Smooth muscle cell of the brain vasculature (primary cell): ENCODE measurements around the gene MPRIP.
"Not testable (repeated sequence)": the region's sequence is repeated elsewhere in the genome, so short reads cannot be mapped to it uniquely, and the experiment has no call there.

ENCODE experiments used
- DNase-seq: peaks from one replicate; pipeline ENCODE4 v3.0.0-alpha.2; 2012; ENCODE audit warnings: low read depth, low spot score

The MPRIP gene

DNA sequence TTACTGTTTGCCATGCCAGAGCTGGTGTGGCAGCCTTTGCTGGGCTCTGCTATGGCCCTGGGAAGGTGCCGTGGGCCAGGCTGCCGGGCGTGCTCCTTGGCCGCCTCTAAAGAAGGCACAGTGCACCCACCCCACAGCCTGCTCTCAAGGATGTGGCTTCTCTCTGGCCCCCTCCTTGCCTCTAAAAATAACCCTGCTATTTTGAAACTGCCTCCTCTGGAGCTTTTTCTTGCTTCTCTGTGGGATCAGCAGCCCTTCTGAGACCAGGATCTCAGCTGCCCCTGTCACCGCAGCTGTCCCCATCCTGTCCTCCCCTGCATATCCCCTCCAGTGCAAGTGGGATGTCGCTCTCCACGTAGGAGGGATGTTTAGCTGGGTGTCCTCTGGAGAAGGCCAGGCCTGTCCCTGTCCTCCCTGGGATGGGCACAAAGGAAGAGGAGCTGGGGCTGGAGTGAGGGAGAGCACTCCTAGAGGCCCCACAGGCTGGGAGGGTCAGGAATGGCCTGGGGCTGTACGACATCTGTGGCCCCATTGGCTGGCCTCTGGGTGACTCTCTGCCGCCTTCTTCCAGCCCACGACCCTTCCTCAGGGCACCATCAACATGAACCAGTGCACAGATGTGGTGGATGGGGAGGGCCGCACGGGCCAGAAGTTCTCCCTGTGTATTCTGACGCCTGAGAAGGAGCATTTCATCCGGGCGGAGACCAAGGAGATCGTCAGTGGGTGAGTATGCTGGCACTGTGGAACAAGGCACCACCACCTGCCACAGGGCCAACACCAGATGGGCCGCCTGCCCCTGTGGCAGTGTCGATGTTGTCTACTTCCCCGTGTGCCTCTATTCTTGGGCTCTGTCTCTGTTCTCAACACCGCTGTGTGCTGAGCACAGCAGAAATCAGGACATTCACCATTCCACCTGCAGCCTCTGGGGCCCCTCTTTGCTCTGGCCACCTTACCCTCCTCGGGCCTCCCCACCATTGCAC is 84.2 kb downstream of the MPRIP start:
- no peak for DNase-seq

GRCh38 chr17:17127156-17127555 is 84.9 kb downstream of the MPRIP start:
- no peak for DNase-seq

- no peak for DNase-seq
Measured at GRCh38 chr17:17127730-17128291, 85.6 kb downstream of the MPRIP start.

DNA sequence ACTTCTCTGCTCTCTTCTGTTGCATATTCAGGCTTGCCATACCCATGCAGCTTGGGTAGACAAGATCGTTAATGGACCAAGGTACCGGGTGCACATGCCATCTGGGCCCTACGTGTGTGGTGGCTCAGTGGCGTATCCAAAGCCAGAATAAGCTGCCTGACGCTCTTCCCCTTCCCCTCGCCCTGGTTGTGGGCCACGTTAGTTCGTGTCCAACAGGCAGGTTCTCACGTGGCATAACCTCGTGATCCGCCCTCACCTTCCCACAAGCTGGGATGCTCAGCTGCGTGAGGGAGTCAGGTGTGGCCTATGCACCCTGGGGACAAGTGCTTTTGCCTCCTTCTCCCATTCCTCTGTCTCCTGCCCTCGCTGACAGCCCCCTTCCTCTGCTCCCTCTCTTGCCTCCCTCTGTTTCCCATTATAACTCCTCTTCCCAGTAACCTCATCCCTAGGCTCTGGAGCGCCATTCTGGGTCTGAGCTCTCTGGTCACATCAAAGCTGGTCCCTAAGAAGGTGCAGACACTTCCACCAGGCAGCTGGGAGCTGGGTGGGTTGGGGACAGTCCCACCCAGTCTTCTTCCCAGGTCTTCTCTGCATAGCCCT is 86.3 kb downstream of the MPRIP start:
- DNase-seq: no peak

GRCh38 chr17:17129466-17129865 is 87.2 kb downstream of the MPRIP start:
- DNase-seq: no peak

- no peak for DNase-seq
Measured at GRCh38 chr17:17130077-17130844, 88.0 kb downstream of the MPRIP start.

GRCh38 chr17:17131839-17132238 is 89.6 kb downstream of the MPRIP start:
- DNase-seq: no peak

GRCh38 chr17:17132746-17133145 is 90.5 kb downstream of the MPRIP start:
- DNase-seq: peak; percentile 57

- DNase-seq: no peak
Measured at GRCh38 chr17:17134051-17134956, 92.0 kb downstream of the MPRIP start.

GRCh38 chr17:17134957-17135333 is 92.7 kb downstream of the MPRIP start:
- no peak for DNase-seq

- not testable (repeated sequence) for DNase-seq
Measured at GRCh38 chr17:17136221-17136620, 94.0 kb downstream of the MPRIP start.

DNA sequence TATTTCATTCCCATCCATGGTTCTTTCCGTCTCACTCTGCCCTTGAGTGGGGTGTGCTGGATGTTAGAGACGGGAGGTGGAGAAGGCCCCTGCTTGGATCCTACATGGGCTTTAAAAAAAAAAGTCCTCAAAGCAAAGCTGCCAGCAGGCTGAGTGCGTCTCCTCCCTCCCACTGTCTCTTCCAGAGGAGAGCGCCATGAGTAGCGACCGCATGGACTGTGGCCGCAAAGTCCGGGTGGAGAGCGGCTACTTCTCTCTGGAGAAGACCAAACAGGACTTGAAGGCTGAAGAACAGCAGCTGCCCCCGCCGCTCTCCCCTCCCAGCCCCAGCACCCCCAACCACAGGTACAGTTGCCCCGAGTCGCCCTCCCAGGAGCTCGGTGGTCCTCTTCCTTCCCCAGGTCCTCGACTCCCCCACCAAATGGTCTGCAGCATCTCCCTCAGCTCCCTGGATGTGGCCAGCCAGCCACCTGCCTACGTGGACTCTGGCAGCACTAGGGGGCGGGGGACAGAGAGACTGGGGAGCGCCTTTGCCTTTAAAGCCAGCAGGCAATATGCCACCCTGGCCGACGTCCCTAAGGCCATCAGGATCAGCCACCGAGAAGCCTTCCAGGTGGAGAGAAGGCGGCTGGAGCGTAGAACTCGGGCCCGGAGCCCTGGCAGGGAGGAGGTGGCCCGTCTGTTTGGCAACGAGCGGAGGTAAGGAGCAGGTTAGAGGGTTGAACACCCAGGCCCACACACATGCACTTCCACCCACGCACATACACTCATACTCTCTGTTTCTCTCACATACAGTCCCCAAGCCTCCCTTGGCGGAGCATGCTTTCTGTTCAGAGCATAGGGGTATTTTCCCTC is 95.7 kb downstream of the MPRIP start:
- DNase-seq: no peak

DNA sequence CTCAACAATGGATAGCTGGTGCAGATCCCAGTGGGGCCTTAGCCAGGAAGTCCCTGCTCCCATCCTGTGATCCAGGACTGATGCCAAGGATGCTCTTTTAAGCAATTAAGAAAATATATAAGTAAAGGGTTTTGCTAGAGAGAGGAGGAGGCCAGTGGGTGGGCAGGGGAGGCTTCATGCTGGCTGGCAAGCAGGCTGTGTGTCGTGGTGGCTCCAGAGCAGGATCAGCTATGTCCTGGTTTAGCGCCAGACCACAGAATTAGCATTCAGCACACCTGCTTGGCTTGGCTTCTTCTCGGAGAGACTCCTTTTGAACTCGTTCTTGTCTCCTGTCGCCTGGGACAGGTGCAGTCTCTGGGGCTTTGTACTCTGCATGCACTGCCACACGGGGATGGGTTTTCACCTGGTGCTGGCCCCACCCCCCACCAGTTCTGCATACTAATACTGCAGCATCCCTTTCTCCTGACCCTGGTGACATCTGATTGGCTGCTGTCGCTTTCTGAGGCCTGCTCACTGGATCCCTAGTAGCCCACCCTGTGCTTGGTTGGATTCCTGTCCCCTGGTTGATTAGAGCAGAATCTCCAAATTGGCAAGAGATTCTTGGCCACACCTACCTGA is 97.8 kb downstream of the MPRIP start:
- DNase-seq: no peak

- no peak for DNase-seq
Measured at GRCh38 chr17:17140590-17140980, 98.3 kb downstream of the MPRIP start.

GRCh38 chr17:17141279-17141678 is 99.0 kb downstream of the MPRIP start:
- DNase-seq: no peak

DNA sequence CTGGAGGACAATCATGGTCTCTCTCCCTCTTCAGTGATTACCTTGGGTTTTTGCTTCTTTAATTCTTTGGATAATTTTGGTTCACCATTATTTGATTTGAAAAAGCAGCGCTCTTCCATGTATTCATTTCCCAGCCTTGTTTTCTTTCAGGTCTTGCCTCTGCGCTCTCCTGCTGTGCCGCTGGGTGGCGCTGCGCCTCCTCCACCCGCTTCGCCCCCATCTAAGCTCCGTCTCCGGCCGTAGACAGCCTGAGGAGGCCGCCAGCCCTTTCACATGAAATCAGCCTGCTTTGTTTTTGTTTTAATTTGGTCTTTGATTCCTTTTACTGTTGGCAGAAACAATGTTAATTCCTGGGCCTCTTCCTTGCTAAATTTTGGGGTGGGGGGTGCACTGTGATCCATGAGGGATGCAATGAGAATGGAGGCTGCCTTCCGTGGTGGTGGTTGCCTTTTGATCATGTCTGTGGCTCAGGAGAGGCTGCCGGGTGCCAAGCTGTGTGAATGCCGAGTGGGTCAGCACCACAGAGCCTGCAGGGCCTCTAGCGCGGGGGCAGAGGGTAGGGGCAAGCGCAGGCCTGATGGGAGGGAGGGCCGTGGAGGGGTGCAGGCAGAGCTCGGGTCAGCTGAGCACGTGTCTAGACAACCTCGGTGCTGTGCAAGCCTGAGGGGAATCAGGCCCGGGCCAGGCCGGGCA is 99.7 kb downstream of the MPRIP start:
- DNase-seq: no peak

GRCh38 chr17:17142556-17142955 is 100.3 kb downstream of the MPRIP start:
- no peak for DNase-seq

DNA sequence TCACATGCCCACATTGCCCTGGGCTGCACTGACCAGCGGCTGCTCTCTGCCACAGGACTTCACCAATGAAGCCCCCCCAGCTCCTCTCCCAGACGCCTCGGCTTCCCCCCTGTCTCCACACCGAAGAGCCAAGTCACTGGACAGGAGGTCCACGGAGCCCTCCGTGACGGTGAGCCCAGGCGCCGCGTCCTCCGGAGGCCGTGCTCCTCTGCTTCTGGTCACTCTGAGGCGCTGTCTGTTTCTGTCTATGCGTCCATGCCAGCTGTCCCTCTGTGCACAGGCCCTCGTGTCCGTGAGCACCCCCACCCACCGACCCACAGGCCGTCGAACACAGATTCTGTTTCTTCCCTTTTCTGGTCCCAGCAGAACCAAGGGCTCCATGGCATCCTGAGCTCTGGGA is 101.2 kb downstream of the MPRIP start:
- DNase-seq: no peak

DNA sequence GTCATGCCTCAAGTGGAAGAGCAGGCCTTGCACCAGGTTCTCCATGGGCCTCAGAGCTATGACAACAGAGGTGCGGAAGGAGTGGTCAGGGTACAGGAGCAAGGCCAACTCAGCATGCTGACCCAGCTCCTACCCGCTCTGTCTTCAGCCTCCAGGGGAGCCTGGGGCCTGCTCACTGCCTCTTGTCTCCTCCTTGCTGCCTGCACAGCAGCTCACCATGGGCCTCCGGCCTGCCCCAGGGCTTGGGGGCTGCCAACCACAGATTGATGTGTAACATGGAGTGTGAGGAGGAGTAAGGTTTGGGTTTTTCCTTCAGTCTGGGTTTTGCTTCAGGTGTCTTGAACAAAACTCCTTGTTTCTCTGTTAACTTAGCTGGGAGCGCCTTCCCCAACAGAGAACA is 101.8 kb downstream of the MPRIP start:
- DNase-seq: no peak
